ENCODE results near the gene SYTL3. TPM values are rescaled to one million over a fixed set of nuclear protein-coding genes. Genes with fewer than 3 reads are reported as not detected.

The SYTL3 gene
- total and polyA plus RNA-seq, 9 of the 15 experiments (the other 6 are each of a cell fraction or from before 2014, with no cell fraction given) = 0.04 to 0.46 (median 0.17) TPM; not detected in 1

DNA sequence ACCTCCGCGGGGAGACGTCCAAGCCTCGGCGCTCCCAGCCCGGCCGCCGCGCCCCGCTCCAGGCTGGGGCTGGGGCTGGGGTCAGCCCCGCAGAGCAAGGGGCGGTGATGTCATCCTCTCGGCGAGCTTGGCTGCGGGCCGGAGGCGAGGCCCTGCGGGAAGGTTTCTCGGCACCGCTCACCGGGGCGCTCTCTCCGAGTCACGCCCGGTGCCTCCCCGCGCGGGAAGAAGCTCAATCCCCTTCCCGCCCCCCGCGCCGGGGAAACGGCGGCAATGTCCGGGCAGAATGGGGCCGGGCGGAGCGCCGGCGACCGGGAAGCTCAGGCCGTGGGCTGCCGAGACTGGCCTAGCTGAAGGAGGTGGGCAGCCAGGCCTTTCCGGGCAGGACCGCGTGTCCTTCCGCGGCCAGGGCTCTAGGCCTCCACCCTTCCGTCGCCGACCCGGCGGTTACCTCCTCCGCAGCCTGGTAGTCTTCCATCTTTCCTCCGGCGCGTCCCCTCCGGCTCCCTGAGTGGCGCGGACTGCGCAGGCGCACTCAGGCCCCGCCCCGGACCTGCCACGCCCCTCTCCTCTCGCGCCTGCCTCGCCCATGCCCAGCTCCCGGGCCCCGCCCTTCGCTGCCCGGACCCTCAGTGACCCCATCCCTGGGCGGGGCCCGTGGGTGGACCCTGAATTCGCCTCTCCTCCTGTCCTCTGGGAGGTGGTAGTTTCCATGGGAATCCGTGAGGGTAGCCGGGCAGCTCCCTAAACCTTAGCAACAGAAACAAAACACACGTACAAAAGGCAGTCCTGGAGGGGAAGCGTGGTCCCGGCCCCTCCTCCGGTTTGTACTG is 5.4 kb upstream of the SYTL3 start, which contains the start of gene DYNLT1 (continued):
- TF ChIP-seq, protein P1, sequence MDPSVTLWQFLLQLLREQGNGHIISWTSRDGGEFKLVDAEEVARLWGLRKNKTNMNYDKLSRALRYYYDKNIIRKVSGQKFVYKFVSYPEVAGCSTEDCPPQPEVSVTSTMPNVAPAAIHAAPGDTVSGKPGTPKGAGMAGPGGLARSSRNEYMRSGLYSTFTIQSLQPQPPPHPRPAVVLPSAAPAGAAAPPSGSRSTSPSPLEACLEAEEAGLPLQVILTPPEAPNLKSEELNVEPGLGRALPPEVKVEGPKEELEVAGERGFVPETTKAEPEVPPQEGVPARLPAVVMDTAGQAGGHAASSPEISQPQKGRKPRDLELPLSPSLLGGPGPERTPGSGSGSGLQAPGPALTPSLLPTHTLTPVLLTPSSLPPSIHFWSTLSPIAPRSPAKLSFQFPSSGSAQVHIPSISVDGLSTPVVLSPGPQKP (CRISPR knock-in tag; IDR thresholded peaks at IDR 0.05) = no peak
- TF ChIP-seq ZNF347 (CRISPR knock-in tag; IDR thresholded peaks at IDR 0.05; ENCODE audit: low read depth) (no peak), ATF7 (IDR thresholded peaks at IDR 0.05) (peak; percentile 95), ZNF699 (CRISPR knock-in tag; IDR thresholded peaks at IDR 0.05; ENCODE audit: insufficient replicate concordance) (no peak), PHF20 (IDR thresholded peaks at IDR 0.05; ENCODE audit: partially characterized antibody) (peak; percentile 83), ESRRA (IDR thresholded peaks at IDR 0.05; ENCODE audit: borderline replicate concordance, low read depth) (peak; percentile 40; the same call in 1 of the 2 replicates), EWSR1 (IDR thresholded peaks at IDR 0.05; ENCODE audit: borderline replicate concordance, low read depth, partially characterized antibody) (no peak), SPI1 (IDR thresholded peaks at IDR 0.05; ENCODE audit: borderline replicate concordance, low read depth, low read length) (no peak), RCOR1 (IDR thresholded peaks at IDR 0.05; ENCODE audit: borderline replicate concordance in 1 of 2, low read depth in 2 of 2, low read length in 2 of 2) (peak in 1 of 2 experiments; percentile 16; a peak in 1 of 4 replicates), ZNF589 (CRISPR knock-in tag; IDR thresholded peaks at IDR 0.05; ENCODE audit: low read depth) (no peak), BCOR (IDR thresholded peaks at IDR 0.05) (peak; percentile 60; the same call in 1 of the 2 replicates), NCOA1 (IDR thresholded peaks at IDR 0.05; ENCODE audit: low read depth) (no peak), ELF2 (CRISPR knock-in tag; IDR thresholded peaks at IDR 0.05) (no peak), KDM5B (IDR thresholded peaks at IDR 0.05; ENCODE audit: insufficient replicate concordance, low read depth, low read length) (peak; percentile 96), NONO (IDR thresholded peaks at IDR 0.05; ENCODE audit: low read depth in 2 of 2, low read length in 1 of 2) (peak; percentile 56 to 90), ZEB2 (IDR thresholded peaks at IDR 0.05) (no peak), ZNF41 (CRISPR knock-in tag; conservative IDR thresholded peaks at IDR 0.05) (no peak), ATF1 (CRISPR knock-in tag; IDR thresholded peaks at IDR 0.05) (no peak), ATF1 (tag; IDR thresholded peaks at IDR 0.05) (peak; percentile 69), DNMT1 (IDR thresholded peaks at IDR 0.05) (no peak), NCOA4 (IDR thresholded peaks at IDR 0.05; ENCODE audit: partially characterized antibody) (no peak), TSC22D4 (tag; IDR thresholded peaks at IDR 0.05) (no peak)
- TF ChIP-seq, protein P2, sequence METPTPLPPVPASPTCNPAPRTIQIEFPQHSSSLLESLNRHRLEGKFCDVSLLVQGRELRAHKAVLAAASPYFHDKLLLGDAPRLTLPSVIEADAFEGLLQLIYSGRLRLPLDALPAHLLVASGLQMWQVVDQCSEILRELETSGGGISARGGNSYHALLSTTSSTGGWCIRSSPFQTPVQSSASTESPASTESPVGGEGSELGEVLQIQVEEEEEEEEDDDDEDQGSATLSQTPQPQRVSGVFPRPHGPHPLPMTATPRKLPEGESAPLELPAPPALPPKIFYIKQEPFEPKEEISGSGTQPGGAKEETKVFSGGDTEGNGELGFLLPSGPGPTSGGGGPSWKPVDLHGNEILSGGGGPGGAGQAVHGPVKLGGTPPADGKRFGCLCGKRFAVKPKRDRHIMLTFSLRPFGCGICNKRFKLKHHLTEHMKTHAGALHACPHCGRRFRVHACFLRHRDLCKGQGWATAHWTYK (CRISPR knock-in tag; IDR thresholded peaks at IDR 0.05) = no peak
- TF ChIP-seq, protein P3, sequence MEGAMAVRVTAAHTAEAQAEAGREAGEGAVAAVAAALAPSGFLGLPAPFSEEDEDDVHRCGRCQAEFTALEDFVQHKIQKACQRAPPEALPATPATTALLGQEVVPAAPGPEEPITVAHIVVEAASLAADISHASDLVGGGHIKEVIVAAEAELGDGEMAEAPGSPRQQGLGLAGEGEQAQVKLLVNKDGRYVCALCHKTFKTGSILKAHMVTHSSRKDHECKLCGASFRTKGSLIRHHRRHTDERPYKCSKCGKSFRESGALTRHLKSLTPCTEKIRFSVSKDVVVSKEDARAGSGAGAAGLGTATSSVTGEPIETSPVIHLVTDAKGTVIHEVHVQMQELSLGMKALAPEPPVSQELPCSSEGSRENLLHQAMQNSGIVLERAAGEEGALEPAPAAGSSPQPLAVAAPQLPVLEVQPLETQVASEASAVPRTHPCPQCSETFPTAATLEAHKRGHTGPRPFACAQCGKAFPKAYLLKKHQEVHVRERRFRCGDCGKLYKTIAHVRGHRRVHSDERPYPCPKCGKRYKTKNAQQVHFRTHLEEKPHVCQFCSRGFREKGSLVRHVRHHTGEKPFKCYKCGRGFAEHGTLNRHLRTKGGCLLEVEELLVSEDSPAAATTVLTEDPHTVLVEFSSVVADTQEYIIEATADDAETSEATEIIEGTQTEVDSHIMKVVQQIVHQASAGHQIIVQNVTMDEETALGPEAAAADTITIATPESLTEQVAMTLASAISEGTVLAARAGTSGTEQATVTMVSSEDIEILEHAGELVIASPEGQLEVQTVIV (CRISPR knock-in tag; IDR thresholded peaks at IDR 0.05; ENCODE audit: borderline replicate concordance) = no peak

Data from K562 (cell line).